ENCODE data around the gene SFTPA2.
"Not testable (repeated sequence)": the region's sequence is repeated elsewhere in the genome, so short reads cannot be mapped to it uniquely, and the experiment has no call there.

The SFTPA2 gene

GRCh38 chr10:79511891-79512583 is 48.2 kb downstream of the SFTPA2 start, which contains the start of gene EIF5AL1:
Gene EIF5AL1, plus strand, starts transcription at chr10:79512533. Its CDS starts 117 bp downstream, at chr10:79512650.
- DNase-seq (ENCODE audit: low read depth in 2 of 2): not testable (repeated sequence)

- DNase-seq (ENCODE audit: low read depth in 2 of 2): not testable (repeated sequence)
These were observed 50.2 kb downstream of the SFTPA2 start for GRCh38 chr10:79509934-79510508.

- not testable (repeated sequence) for DNase-seq (ENCODE audit: low read depth in 2 of 2)
These were observed 50.8 kb downstream of the SFTPA2 start for GRCh38 chr10:79509306-79509933.

DNA sequence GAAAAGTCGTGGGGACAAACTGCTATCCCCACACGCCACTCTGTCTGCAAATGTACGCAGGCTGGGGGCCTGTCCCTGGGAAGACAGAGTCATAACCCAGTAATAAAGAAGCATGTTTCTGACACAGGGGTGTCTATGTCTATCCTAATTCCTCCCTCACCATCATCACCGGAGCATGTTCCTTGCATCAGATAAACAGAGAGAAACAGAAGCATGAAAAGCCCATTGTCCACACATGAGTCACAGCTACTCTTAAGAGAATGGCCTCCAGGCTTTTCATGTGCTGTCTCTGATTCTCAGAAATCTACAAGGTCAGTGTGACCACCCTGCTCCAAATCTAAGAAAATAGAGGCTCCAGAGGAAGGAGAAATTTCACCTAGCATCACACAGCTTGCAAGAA is 52.0 kb downstream of the SFTPA2 start:
- DNase-seq (ENCODE audit: low read depth in 2 of 2): not testable (repeated sequence)

- no peak for DNase-seq (ENCODE audit: low read depth in 2 of 2)
These were observed 52.6 kb downstream of the SFTPA2 start for GRCh38 chr10:79507440-79508167.
